Measurements from ENCODE around the gene STARD3NL. TPM values are rescaled to one million over a fixed set of nuclear protein-coding genes. Genes with fewer than 3 reads are reported as not detected.
"Not testable (repeated sequence)": the region's sequence is repeated elsewhere in the genome, so short reads cannot be mapped to it uniquely, and the experiment has no call there.

The STARD3NL gene
- polyA plus RNA-seq, 1 experiment = 25.8 TPM

DNA sequence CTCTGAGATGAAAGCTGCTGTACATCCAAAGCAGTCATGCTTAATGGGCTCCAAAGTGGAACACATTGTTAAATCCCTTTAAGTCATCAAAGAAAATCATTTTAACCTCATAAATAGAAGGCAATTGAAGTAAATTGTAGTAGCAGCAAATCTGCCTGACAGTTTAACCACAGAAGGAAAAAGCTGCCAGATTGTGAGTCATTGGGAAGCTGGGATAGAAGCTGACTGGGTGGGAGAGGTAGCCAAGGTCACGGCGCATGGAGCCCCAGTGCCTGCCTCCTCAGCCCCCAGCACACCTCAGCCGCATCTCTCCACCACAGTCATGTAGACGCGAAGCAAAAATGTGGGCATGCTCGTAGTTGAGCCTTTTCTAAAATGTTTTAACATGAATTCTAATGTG, 51.3 kb downstream of the STARD3NL start:
- Histone ChIP-seq H3K27me3 (ENCODE audit: control insufficient read depth, insufficient read depth, low read length) (no peaks in the 10 kb centered on the region), H3K36me3 (ENCODE audit: control insufficient read depth, insufficient read depth, low read length) (peaks cover 3% of the 10 kb centered on the region), H3K4me3 (ENCODE audit: low read depth, low read length) (no peak overlapping the region)
- ChIA-PET POLR2A (no interaction called here), CTCF (interaction anchor here (0.7 to 2.7 kb wide), 2 partner anchors 14 to 148 kb away, joined by 3 to 17 read pairs; no protein-coding TSS in a partner anchor)
- TF ChIP-seq, protein P1, sequence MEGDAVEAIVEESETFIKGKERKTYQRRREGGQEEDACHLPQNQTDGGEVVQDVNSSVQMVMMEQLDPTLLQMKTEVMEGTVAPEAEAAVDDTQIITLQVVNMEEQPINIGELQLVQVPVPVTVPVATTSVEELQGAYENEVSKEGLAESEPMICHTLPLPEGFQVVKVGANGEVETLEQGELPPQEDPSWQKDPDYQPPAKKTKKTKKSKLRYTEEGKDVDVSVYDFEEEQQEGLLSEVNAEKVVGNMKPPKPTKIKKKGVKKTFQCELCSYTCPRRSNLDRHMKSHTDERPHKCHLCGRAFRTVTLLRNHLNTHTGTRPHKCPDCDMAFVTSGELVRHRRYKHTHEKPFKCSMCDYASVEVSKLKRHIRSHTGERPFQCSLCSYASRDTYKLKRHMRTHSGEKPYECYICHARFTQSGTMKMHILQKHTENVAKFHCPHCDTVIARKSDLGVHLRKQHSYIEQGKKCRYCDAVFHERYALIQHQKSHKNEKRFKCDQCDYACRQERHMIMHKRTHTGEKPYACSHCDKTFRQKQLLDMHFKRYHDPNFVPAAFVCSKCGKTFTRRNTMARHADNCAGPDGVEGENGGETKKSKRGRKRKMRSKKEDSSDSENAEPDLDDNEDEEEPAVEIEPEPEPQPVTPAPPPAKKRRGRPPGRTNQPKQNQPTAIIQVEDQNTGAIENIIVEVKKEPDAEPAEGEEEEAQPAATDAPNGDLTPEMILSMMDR (IDR thresholded peaks at IDR 0.05; ENCODE audit: insufficient read depth, low read depth, low read length) = no peak
- no peak for DNase-seq (ENCODE audit: low read depth)

DNA sequence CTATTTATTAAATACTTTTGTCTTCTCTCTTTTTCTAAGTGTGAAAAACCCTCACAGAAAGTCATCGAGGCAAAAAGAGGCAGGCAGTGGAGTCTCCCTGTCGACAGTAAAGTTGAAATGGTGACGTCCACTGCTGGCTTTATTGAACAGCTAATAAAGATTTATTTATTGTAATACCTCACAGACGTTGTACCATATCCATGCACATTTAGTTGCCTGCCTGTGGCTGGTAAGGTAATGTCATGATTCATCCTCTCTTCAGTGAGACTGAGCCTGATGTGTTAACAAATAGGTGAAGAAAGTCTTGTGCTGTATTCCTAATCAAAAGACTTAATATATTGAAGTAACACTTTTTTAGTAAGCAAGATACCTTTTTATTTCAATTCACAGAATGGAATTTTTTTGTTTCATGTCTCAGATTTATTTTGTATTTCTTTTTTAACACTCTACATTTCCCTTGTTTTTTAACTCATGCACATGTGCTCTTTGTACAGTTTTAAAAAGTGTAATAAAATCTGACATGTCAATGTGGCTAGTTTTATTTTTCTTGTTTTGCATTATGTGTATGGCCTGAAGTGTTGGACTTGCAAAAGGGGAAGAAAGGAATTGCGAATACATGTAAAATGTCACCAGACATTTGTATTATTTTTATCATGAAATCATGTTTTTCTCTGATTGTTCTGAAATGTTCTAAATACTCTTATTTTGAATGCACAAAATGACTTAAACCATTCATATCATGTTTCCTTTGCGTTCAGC, 52.0 kb downstream of the STARD3NL start:
- no peak for DNase-seq (ENCODE audit: low read depth)
- TF ChIP-seq, protein P1 (IDR thresholded peaks at IDR 0.05; ENCODE audit: insufficient read depth, low read depth, low read length) = no peak
- POLR2A ChIA-PET = no interaction called here
- Histone ChIP-seq H3K27me3 (ENCODE audit: control insufficient read depth, insufficient read depth, low read length) (no peaks in the 10 kb centered on the region), H3K4me3 (ENCODE audit: low read depth, low read length) (no peak overlapping the region), H3K36me3 (ENCODE audit: control insufficient read depth, insufficient read depth, low read length) (peaks cover 3% of the 10 kb centered on the region)
- CTCF ChIA-PET = interaction anchor here (0.7 to 2.7 kb wide), 2 partner anchors 14 to 148 kb away, joined by 3 to 17 read pairs; no protein-coding TSS in a partner anchor

DNA sequence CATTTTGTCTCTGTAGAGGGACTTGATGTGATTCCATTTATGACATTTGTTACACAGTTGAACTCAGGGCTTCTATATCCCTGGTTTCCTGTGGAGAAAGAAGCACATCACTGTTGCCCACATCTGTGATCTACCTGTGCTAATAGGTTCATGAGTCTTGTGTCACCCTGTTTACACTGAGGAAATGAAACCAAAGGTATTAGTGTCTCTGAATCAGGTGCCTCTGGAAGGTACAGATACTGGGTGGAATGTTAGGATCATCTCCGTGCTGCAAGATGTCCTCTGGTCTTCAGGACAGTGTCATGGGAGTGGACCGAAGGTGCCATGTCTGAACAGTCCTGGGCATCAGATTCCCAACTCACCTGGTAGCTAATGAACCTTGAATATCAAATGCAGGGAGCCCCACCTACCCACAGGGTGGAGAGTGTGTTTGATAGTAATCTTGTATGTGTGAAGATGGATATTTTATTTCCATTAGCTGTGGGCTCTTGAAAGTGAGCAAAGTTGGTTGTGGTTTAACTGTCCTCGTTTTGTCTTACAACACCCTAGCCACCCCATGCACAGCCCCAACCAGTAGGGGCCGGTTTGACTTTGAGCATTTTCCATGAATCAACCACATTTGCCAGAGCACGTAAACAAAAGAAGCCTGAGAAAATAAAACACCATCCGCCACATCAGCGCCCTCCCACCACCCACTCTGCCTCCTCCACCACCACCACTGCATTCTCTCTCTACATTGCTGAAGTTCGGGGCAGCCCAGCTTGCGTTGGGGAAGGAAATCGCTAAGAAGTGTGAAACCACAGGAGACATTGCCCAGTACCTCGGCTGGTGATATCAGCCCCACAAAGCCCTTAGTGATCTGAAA, 54.7 kb downstream of the STARD3NL start:
- ChIA-PET CTCF (interaction anchor here (1.1 to 2.3 kb wide), 3 partner anchors 10 to 125 kb away, joined by 4 to 9 read pairs (median 6); no protein-coding TSS in a partner anchor), POLR2A (no interaction called here)
- Histone ChIP-seq H3K4me3 (ENCODE audit: low read depth, low read length) (no peak overlapping the region), H3K27me3 (ENCODE audit: control insufficient read depth, insufficient read depth, low read length) (no peaks in the 10 kb centered on the region), H3K36me3 (ENCODE audit: control insufficient read depth, insufficient read depth, low read length) (peaks cover 3% of the 10 kb centered on the region)
- DNase-seq (ENCODE audit: low read depth) = no peak
- TF ChIP-seq, protein P1 (IDR thresholded peaks at IDR 0.05; ENCODE audit: insufficient read depth, low read depth, low read length) = no peak

DNA sequence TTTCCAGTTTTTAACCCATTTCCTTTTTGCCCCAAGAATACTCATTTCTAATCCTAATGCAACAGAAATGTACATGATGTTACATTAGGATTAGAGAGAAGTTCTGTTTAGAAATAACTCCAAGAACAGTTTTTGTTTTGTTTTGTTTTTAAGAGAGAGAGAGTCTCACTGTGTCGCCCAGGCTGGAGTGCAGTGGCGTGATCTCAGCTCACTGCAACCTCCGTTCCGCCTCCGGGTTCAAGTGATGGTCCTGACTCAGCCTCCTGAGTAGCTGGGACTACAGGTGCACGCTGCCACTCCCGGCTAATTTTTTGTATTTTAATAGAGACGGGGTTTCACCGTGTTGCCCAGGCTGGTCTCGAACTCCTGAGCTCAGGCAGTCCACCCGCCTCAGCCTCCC, 56.7 kb downstream of the STARD3NL start:
- CTCF ChIA-PET = interaction anchor here (0.6 to 2.3 kb wide), 4 partner anchors 11 to 120 kb away, joined by 4 to 11 read pairs (median 6); no protein-coding TSS in a partner anchor
- DNase-seq (ENCODE audit: low read depth); POLR2A ChIA-PET: not testable (repeated sequence)

DNA sequence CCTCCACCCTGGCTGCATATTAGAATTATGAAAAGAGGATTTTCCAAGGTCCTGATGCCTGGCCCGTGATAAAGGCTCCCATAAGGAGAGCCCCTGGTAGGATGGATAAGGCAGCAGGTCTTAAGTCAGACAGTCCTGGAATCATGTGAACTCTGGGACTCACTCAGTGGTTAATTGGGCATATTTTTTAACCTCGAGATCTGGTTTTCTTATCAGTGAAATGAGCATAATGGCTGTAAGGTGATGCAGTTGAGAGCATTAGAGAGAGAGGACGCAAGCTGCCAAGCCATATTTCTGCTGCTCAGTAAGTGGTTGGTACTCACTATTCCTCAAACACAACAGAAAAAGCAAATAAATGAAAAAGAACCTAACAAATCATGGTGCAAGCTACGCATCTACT, 57.6 kb downstream of the STARD3NL start:
- Histone ChIP-seq H3K27me3 (ENCODE audit: control insufficient read depth, insufficient read depth, low read length) (no peaks in the 10 kb centered on the region), H3K4me3 (ENCODE audit: low read depth, low read length) (no peak overlapping the region), H3K36me3 (ENCODE audit: control insufficient read depth, insufficient read depth, low read length) (peaks cover under 1% of the 10 kb centered on the region; the same call in 1 of the 2 replicates)
- TF ChIP-seq, protein P1 (IDR thresholded peaks at IDR 0.05; ENCODE audit: insufficient read depth, low read depth, low read length) = no peak
- no peak for DNase-seq (ENCODE audit: low read depth)
- CTCF ChIA-PET = interaction anchor here (1.7 to 2.1 kb wide), 2 partner anchors 12 to 100 kb away, joined by 4 to 11 read pairs; no protein-coding TSS in a partner anchor
- POLR2A ChIA-PET = no interaction called here

More for the DNA sequence above, 56.7 kb downstream of the STARD3NL start:
- not testable (repeated sequence) for H3K36me3 ChIP-seq (ENCODE audit: control insufficient read depth, insufficient read depth, low read length); H3K4me3 ChIP-seq (ENCODE audit: low read depth, low read length); H3K27me3 ChIP-seq (ENCODE audit: control insufficient read depth, insufficient read depth, low read length)

DNA sequence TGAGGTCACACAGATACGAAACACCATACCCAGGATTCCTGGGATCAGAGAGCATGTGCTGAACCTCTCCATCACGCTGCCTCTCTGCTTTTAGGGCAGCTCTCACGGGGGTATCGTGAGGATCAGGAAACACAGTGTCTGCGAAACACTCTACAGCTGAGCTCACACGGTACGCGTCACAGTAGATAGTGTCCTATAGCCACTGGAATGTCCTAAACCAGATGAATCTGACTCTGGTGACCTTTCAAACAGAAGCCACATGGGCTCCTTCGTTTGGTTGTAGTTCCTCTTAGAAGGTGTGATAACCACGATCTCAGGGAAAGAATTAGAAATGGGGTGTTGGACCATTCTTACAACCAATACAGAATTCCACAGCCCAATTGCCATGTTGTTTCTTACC, 61.1 kb downstream of the STARD3NL start:
- CTCF ChIA-PET; H3K4me3 ChIP-seq (ENCODE audit: low read depth, low read length); DNase-seq (ENCODE audit: low read depth); POLR2A ChIA-PET; H3K27me3 ChIP-seq (ENCODE audit: control insufficient read depth, insufficient read depth, low read length); H3K36me3 ChIP-seq (ENCODE audit: control insufficient read depth, insufficient read depth, low read length): not testable (repeated sequence)

Data from BJ (cell line).